COLO829 (cell line): ENCODE measurements around the gene DLG2.

Experiments used
- DNase-seq: peaks from one replicate; pipeline ENCODE4 v3.0.0; 2012; ENCODE audit warnings: low spot score

DLG2 gene

DNA sequence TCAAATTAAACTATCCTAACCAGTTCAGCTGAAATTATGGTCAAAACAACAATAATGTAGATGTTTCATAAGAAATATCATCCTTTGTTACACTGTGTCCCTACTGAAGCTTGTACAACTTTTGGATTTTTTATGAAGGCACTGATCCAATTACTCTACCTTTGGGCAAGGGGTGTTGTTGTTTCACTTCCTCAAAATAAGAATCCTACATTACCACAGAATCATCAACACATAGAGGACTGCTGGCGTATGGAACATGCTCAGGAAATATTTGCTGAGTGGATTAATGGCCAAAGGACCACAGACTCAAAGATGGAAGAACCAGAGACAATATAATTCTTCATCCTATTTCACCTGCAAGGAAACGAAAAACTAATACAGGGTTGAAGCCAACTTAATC lies 1433.4 kb downstream of the DLG2 start:
- DNase-seq, result no peak

DNA sequence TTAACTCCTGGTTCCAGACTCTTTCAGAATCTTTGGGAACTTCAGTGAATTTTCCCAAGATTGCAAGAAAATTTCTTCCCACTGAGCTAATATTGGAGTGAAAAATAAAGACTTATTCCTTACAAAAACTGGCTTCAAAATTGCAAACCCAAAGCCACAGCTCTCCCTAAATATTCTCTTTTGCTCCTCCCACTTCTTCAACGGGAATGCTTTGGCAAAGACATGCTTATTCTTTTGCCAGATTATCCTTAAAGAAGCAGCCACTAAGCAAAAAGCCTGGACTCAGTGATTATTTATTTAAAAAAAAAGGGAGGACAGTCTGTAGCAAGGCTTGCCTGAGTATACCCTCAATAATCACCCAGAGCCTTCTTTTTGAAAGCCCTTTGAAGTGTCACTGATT lies 1438.6 kb downstream of the DLG2 start:
- no peak for DNase-seq

DNA sequence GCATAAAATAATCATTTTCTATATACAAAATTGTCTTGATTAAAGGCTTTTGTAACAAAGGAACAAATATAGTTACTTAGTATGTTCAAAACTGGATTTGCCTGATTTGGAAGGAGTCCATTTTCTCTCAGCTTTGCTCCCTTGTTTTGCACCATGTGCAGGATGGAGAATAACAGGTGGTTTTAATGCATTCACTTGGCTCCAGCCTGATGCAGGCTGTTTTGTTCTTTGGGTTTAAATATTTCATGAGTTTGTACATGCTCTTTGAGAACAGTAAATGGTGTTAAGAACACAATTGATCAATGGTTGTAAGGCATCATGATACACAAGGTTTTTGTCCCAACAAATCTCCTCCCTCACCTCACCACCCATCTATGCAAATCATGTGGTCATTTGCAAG lies 1454.1 kb downstream of the DLG2 start:
- no peak for DNase-seq

DNA sequence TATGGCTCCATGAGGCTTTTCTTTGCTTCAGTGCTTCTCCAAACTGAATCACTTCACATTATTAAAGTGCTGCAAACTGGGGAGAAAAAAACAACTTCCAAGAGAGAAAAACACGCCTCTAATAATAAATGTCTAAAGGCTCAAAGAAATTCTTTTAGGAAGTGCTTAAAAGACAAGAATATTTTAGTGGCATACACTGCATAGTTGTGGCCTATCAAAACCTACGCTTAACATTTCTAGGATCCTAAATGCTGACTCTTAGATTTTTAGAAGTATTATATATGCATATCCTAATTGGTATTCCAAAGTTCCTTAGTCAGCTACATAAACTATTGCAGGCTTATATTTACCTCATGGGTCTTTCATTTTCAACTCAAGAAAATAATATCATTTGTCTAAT lies 1462.0 kb downstream of the DLG2 start:
- DNase-seq, result no peak

DNA sequence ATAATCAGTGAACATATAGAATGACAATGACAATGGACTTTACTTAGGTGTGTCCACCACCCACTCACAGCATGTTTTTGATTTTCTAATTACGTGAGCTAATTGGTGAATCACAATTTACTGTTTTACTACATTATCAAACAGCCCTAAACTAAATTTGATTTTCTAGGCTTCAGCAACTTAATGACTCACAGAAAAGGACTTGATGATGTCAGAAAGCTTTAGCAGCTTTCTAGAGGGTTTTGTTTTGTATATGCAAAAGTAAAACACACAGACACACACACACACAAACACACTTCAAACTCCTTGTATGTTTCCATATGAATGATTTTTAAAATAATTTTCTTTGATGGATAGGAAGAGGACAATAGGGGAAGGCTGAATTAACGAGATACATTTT lies 1462.4 kb downstream of the DLG2 start:
- no peak for DNase-seq

DNA sequence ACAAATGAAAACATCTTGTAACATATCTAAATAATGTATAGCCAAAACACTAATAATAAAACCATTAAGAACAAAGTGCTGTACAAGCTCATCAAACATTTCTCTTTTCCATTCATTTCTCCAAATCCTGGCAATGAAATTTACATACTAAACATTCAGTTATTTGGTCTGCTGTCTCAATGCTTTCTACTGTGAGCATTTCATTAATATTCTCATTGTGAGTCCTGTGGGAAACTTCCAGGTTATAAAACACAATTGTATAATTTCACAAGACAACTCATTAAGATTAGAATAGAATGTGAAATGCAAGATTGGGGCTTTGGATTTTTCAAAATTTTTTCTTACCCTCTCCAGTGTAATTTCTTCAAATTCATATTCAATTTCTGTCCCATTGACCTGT lies 1464.0 kb downstream of the DLG2 start:
- DNase-seq, result no peak

DNA sequence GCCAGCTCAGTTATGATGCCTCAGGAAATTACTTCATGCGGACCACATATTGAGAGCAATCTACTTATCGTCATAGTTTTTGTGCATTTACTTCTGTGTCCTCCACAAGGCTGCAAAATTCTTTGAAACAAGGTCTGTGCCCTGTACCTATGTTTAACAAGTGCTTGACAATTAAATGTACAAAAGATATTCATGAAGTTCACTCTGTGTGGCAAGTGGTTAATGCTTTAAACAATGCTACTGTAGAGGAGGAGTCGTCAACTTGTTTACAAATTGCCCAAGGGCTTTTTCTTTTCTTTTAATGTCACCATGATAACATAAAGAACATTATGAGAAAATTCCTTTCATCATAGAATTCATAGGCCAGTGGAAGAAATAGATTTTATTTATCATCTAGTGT lies 1469.5 kb downstream of the DLG2 start:
- no peak for DNase-seq

DNA sequence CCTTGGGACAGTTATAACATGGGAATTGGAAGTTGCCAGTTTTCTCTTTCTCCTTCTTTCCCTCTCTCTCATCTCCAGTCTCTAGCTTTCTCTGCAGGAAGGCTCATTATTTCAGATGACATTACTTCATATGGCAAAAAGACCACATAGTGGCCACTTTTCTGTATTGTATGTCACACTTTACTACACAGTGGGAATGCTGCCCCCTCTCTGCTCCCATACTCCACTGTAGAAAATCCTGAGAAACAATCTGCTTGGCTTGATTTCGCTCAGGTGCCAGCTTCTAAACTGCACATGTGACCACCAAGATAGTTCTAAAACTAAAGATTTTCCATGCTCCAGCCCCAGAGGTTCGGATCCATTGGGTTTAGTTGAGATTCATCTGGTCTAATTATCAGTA lies 1480.3 kb downstream of the DLG2 start:
- DNase-seq, result no peak

DNA sequence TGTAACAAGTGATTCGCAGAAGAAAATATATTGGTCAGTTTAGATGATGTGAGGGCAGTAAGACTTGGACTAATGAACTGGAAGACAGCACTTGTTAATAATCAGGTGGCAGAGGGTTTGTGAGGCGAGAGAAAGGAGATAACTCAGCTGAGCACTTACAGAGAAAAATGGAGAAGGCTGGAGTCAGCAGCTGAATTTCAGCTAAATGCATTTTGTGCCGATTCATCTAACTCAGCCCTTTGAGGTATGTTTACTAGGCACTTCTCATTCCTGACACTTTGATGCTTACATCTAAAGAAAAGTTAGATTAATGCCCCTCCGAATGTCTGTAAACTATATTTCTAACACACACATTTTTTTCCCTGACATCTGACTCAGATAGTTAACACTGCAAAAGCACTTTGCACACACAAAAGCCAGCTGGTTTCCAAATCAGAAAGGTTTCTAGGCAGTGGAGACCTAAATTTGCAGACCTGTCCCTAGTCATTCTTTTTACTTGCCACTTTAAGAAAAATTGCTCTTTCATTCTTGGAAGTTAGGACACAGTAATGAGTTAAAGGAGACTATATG lies 1481.4 kb downstream of the DLG2 start:
- DNase-seq, result no peak

DNA sequence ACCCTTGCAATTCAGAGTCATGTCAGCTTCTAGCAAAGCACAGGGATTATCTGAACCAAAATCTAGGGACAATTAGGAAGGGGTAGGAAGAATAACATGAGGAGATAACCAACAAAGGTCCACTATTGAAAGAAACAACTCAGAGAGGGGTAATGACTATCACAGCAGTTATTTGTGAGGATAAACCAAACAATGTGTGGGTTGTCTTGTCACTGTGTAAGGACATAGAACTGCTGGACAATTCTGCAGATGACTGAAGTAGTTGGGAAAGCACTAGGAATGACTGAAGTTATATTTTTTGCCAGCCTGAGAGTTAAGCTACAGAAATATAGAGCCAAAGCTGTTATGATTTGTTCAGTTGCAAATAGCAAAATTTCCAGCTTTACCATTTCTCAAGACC lies 1482.6 kb downstream of the DLG2 start:
- no peak for DNase-seq

DNA sequence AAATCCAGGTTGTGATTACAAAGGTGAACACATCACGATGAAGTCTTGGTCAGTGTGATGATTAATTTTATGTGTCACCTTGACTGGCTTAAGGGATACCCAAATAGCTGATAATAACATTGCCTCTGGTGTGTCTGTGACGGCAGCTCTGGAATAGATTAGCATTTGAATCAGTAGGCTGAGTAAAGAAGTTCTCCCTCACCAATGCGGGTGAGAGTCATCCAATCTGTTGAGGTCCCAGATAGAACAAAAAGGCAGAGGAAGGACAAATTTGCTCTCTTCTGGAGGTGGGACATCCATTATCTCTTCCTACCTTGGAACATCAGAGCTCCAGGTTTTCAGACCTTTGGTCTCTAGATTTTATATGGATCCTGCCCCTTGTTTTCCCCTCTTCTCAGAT lies 1484.7 kb downstream of the DLG2 start:
- DNase-seq, result no peak

DNA sequence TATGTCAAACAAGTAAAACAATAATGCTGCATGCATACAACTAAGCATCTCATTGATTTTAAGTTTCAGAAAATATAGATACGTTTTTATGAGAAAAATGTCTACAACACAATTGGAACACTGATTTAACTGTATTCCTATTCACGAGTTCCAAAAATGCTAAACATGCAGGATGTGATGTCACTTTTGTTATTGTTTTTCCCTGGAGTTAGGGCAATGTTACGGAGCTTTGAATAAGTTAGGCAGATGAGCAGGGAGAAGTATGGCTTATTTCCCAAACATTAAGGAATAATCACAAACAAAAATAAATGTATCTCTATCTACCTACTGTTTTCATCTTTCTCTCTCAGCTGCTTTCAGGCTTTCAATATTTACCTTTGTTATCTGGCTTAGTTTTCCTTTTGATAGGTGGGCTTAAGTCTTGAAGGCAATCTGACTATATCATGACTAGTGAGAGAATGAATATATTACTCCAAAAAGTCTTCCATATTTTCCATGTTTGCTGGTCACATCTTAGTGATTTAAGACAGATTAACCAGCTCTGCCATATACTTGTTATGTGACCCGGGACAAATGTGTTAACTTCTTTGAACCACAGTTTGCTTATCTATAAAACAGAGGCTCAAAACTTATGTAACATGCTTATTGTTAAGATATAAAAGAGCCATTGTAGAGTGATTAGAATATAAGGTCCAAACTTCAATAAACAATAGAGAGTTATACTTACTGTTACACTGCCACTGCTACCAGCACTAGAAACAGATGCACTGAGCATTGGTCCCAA lies 1486.6 kb downstream of the DLG2 start:
- DNase-seq, result peak; percentile 14

DNA sequence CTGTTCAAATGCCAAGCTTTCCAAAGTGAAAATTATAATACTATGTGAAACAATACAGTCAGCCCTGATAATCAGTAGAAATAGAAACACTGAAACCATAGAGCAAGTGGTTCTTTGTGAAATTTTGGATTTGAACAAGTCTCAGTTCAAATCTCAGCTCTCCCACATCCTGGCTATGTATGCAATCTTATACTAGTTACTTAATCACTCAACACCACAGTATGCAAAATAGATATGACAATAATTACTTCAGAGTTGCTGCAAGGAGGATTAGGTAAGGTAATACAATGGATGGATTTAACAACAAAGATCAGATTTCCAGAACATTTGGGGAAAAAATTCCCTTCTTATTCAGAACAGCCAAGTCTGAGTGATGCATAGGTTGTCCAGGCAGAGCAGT lies 1489.2 kb downstream of the DLG2 start:
- DNase-seq, result no peak

DNA sequence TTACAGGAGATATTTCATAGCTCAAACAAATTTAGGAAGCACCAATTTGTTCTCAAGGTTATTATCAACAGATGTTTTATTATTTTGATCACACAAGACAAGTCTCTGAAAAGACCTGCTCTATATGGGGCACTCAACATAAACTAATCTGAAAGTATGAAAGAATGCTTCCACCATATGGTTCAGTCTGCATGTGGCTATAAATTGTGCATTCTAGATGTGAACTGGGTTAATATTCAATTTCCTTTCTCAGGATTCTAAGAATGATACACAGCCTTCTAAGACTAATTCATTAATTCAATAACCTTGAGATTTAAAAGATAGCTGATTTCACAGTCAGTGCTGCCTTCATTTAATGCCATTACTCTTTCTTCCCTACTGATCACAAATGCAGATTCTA lies 1489.6 kb downstream of the DLG2 start:
- no peak for DNase-seq

DNA sequence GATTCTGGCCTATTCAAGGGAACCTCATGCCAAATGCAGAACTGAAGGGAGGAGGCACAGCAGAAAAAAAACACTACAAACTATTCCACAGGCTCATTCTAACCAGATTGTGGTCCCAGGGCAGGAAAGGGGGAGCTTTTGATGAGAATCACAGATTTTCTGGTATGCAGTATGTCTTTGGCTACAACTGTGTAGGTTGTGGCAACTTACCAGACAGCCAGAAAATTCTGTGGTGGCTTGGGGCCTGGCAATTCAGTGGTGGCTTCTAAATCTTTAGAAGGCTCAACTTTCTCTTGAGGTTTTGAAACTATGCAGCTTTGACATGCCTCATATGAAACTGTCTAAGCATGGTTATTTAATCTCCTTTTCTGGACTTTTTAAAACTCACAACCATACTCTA lies 1490.2 kb downstream of the DLG2 start:
- no peak for DNase-seq

DNA sequence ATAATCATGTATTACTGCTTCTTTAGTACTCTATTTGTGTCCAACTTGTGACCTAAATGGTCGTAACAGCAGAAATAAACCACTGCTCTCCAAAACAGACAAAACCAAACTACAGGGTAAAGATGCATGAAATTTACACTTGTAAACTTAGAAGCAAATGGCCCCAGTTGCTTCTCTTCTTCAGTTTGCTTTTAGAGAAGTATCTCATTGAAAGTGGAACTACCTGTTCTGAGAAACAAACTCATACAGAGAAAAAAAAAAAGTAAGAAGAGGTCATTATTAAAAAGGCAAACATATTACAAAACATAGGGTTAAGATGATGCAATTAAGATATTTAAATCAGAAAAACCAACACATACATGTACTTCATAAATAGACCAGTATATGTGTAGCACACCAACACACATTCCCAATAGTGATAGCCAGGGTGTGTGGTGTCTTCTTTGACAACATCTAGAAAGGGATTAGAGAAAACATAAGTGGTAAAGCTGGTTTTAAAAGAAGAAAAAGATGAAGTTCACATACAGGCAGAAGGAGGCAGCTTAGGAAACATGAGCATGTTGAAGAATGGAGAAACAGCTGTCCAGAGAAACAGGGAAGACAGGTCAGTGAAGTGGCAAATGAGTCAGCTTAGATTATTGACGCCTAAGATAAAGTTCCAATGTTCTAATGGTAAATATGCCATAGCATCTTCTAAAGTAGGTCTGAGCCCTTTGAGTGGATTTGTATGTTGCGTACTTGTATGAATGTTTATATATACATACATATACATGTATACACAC lies 1496.3 kb downstream of the DLG2 start:
- DNase-seq, result no peak

DNA sequence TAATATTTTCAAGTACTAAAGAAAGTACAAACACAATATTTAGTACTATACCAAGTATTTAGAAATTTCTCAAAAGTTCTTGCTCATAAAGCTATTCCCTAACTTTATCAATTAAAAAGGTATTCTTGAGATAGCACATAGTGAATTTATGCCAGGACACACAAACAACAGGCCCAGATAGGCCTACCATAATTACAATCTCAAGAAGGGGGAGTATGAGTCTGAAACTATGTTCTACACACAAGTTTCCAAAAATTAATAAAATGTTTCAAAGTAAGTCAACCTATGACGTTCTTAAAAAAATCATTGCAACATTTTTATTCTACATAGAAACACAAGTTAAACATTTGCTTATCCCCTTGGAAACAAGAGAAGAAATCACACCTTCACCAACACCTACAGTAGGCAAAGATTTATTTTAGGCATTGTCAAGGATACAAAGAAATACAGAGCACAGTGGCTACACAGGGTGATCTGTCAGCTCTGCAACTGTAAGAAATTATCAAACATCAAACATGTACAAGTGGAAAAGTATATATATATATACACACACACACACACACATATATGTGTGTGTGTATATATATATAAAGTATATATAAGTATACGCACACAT lies 1497.1 kb downstream of the DLG2 start:
- no peak for DNase-seq

DNA sequence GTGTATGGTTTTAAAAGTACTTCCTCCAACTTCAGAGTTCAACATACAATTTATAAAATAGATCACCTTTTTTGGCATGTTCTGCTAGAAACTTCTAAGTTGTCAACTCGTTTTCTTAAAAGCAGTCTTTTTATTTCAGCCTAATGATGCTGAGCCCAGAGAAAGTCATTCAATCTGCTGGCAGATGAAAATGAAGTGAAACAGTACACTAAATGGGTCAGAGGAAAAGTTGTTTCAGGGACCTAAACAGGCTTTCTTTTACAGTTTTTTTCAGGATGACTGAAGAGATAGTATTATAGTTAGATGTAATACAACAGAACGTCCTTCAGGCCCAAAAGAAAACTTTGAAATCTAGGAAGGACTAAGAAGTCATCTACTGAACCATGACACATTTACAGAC lies 1498.3 kb downstream of the DLG2 start:
- DNase-seq, result no peak

DNA sequence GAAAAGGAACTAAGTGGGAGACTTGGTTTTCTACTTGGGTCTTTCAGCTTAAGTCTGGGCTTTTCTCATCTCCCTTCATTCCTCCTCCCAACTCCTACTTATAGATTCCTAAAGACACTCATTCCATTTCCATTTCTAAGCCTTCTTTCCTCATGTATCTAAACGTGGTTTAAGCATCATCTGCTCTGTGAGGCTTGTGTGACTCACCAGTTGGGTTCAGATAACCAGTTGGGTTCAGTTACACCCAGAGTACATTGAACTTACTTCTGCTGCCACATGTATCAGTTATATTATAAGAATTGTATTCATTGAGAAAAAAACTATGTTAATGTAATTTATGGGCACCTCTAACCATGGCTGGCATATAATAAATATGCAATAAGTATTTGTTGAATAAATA lies 1509.8 kb downstream of the DLG2 start:
- no peak for DNase-seq

DNA sequence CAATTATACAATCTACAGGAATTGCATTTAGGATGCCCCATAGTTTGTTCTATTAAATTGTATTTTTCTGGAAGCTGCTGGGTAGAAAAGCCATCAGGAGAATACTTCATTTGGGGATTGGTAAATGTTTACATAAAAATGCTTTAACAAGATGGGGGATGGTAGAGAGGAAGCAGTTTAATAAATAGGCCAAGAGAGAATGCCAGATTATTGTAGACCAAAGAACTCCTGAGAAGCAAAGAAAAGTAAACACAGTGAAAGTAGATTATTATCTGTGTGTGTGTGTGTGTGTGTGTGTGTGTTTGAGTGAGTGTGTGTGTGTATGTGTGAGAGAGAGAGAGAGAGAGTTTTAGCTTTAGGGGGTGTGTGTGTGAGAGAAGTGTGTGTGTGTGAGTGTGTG lies 1520.6 kb downstream of the DLG2 start:
- DNase-seq, result no peak

DNA sequence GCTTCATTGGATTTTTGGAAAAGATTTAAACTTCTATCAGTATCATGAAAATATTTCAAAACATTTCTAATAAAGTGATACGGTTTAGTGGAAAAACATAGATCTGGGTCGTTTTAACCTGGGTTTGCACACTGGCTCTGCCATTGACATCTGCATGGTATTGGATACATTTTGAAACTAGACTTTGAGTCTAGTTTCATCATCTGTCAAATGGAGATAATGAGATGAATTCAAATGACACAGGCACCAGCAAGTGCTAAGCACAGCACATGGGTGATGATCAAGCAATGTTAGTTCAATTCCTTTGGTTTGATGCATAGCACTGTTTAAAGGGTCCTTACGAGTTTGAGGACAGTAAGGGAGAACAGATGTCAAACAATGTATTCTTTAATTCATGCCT lies 1522.0 kb downstream of the DLG2 start:
- no peak for DNase-seq

DNA sequence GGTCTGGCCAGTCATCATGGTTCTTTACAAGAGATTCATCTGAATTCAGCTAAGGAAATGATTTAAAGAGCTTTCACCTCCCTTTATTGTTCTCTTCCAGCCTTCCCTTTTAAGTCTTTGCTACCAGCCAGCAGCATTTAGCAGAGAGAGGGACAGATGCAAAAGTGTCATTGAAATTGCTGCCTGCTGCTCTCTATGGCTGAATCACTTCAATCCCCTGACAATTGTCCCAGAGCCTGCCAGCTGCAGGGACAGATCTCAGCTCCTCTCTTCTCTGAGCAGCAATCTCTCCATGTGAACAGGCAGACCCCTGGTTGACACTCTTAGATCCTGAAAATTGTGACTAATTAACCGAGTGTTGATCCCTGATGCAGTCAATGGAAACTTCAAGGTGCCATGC lies 1524.0 kb downstream of the DLG2 start:
- DNase-seq, result no peak

DNA sequence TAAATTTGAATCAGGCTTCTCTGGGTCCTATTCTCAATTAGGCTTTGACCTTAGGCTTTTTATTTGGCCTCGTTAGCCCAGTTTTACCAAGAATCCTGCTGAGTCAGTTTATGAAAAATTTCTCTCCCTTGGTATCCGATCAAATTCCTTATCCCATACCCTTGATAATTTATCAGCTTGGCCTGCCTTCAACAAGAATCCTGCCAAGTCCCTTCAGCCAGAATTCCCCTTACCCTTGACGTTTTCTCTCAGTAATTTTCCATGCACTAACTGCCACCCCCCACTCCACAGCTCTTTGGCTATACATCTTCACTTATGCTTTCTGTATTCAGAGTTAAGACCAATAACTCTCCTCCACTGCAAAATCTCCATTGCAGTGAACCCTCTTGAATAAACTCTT lies 1530.0 kb downstream of the DLG2 start:
- no peak for DNase-seq
